GM19193 (cell line): ENCODE data around the gene SRP19.

Experiments used
- POLR2A ChIP-seq: IDR thresholded peaks from 4 replicates; pipeline ENCODE4 v1.6.1; 2011; ENCODE audit not compliant: insufficient read depth, insufficient read length; ENCODE audit errors: extremely low read depth

The SRP19 gene

GRCh38 chr5:112865128-112865527 is 4.0 kb downstream of the SRP19 start:
- no peak for TF ChIP-seq POLR2A

GRCh38 chr5:112866739-112867138 is 5.7 kb downstream of the SRP19 start:
- TF ChIP-seq POLR2A: no peak

GRCh38 chr5:112867411-112867810 is 6.3 kb downstream of the SRP19 start:
- TF ChIP-seq POLR2A: no peak

- no peak for TF ChIP-seq POLR2A
Observed at GRCh38 chr5:112869948-112870347, 8.9 kb downstream of the SRP19 start.

- no peak for TF ChIP-seq POLR2A
Observed at GRCh38 chr5:112870966-112871365, 9.9 kb downstream of the SRP19 start.

- TF ChIP-seq POLR2A: no peak
Observed at GRCh38 chr5:112876362-112876761, 15.3 kb downstream of the SRP19 start.

- TF ChIP-seq POLR2A: no peak
Observed at GRCh38 chr5:112878101-112878500, 17.0 kb downstream of the SRP19 start.

- no peak for TF ChIP-seq POLR2A
Observed at GRCh38 chr5:112878760-112879159, 17.7 kb downstream of the SRP19 start.

- no peak for TF ChIP-seq POLR2A
Observed at GRCh38 chr5:112880219-112880964, 19.3 kb downstream of the SRP19 start.

- TF ChIP-seq POLR2A: no peak
Observed at GRCh38 chr5:112883192-112883591, 22.1 kb downstream of the SRP19 start.

GRCh38 chr5:112885001-112885400 is 23.9 kb downstream of the SRP19 start:
- TF ChIP-seq POLR2A: no peak

GRCh38 chr5:112886975-112887374 is 25.9 kb downstream of the SRP19 start:
- no peak for TF ChIP-seq POLR2A

GRCh38 chr5:112892776-112893175 is 31.7 kb downstream of the SRP19 start:
- TF ChIP-seq POLR2A: no peak

GRCh38 chr5:112895682-112896081 is 34.6 kb downstream of the SRP19 start:
- no peak for TF ChIP-seq POLR2A

GRCh38 chr5:112902561-112902960 is 41.5 kb downstream of the SRP19 start:
- TF ChIP-seq POLR2A: no peak

GRCh38 chr5:112906637-112907036 is 45.5 kb downstream of the SRP19 start:
- no peak for TF ChIP-seq POLR2A

GRCh38 chr5:112907166-112907631 is 46.1 kb downstream of the SRP19 start:
- TF ChIP-seq POLR2A: no peak

GRCh38 chr5:112908854-112909253 is 47.8 kb downstream of the SRP19 start:
- no peak for TF ChIP-seq POLR2A

- TF ChIP-seq POLR2A: no peak
Observed at GRCh38 chr5:112910529-112910928, 49.4 kb downstream of the SRP19 start.
